GM12875 (cell line): ENCODE results near the gene CSNK2A1.
"Not testable (repeated sequence)": the region's sequence is repeated elsewhere in the genome, so short reads cannot be mapped to it uniquely, and the experiment has no call there.

Experiments used
- H3K4me3 ChIP-seq: one replicate; pipeline ENCODE4 v1.5.1; 2011; ENCODE audit warnings: low read depth, low read length, control low read depth
- CTCF ChIP-seq: IDR thresholded peaks from 2 replicates; pipeline ENCODE4 v1.5.1; 2011; ENCODE audit warnings: low read depth, mild to moderate bottlenecking, control low read depth, inconsistent platforms, low read length, moderate library complexity, borderline replicate concordance; ENCODE audit not compliant: insufficient read depth

The CSNK2A1 gene

GRCh38 chr20:458776-459175 is 84.8 kb downstream of the CSNK2A1 start:
- TF ChIP-seq CTCF, result no peak
- no peak overlapping the region for H3K4me3 ChIP-seq

- no peak overlapping the region for H3K4me3 ChIP-seq
- no peak for TF ChIP-seq CTCF
Observed at GRCh38 chr20:454951-455350, 88.6 kb downstream of the CSNK2A1 start.

GRCh38 chr20:452021-452420 is 91.6 kb downstream of the CSNK2A1 start:
- not testable (repeated sequence) for H3K4me3 ChIP-seq

- TF ChIP-seq CTCF, result no peak
- H3K4me3 ChIP-seq, result no peak overlapping the region
Observed at GRCh38 chr20:445514-446336, 97.9 kb downstream of the CSNK2A1 start.

GRCh38 chr20:444862-445426 is 98.6 kb downstream of the CSNK2A1 start:
- no peak overlapping the region for H3K4me3 ChIP-seq
- TF ChIP-seq CTCF, result no peak

GRCh38 chr20:444117-444516 is 99.5 kb downstream of the CSNK2A1 start:
- H3K4me3 ChIP-seq, result no peak overlapping the region
- no peak for TF ChIP-seq CTCF

- no peak overlapping the region for H3K4me3 ChIP-seq
- TF ChIP-seq CTCF, result no peak
Observed at GRCh38 chr20:443223-443775, 100.3 kb downstream of the CSNK2A1 start.
